GM19438 (cell line): ENCODE measurements around the gene ISLR.
"Not testable (repeated sequence)": the region's sequence is repeated elsewhere in the genome, so short reads cannot be mapped to it uniquely, and the experiment has no call there.

ENCODE experiments used
- ATAC-seq: cut with Tn5 transposase; IDR thresholded peaks from one replicate; pipeline ENCODE4 v1.9.1; 2021; ENCODE audit warnings: low read depth; ENCODE audit not compliant: unreplicated experiment

ISLR gene

DNA sequence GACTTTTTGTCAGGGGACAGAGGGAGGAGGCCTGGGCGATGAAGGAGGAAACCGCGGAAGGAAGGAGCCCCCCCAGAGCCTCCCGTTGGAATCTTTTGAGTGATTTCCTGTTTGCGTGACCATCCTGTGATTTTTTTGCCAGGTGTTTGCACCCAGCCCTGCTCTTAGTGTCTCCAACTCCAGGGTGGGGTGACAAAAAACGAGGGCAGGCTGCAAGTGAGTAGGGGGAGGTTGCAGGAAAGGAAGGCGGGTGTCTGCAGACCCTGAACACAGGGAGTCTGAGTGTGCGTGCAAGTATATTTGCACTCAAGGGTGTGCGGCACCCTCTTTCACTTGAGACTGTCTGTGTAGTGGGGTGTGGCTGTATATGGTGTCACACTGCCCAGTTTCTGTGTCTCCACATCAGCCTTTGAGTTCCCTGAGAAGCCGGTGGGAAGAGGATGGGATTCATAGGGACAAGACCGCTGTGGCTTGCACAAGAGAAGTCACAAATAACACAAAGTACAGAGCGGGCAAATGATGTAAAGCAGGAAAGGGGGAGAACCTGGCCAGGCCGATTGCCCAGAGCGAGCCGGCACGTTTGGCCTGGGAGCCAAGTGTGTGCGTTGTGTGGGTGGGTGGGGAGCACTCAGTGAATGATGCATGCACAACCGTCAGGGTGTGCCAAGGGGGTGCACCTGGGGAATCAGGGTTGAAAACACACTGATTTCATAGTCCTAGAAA lies 36.5 kb upstream of the ISLR start:
- no peak for ATAC-seq

- no peak for ATAC-seq
These were observed 36.0 kb upstream of the ISLR start for GRCh38 chr15:74137537-74137894.

GRCh38 chr15:74138642-74139041 lies 34.9 kb upstream of the ISLR start:
- ATAC-seq, result no peak

DNA sequence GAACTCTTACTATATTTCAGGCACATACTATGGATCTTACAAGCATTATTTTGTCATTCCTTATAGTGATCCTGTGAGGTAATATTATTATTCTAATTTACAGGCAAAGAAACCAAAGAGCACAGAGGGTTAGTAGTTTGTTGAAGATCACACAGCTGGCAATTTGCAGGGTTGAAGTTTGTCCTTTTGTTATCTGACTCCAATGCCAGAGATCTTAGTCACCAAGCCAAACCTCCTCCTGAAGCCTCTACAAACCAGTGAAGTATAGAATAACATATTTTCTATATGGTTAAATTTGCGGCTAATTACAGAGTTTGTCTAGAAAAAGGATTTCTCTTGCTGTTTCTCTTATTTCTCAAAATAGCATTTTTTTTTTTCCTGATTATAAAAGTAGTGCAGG lies 31.9 kb upstream of the ISLR start:
- ATAC-seq, result no peak

DNA sequence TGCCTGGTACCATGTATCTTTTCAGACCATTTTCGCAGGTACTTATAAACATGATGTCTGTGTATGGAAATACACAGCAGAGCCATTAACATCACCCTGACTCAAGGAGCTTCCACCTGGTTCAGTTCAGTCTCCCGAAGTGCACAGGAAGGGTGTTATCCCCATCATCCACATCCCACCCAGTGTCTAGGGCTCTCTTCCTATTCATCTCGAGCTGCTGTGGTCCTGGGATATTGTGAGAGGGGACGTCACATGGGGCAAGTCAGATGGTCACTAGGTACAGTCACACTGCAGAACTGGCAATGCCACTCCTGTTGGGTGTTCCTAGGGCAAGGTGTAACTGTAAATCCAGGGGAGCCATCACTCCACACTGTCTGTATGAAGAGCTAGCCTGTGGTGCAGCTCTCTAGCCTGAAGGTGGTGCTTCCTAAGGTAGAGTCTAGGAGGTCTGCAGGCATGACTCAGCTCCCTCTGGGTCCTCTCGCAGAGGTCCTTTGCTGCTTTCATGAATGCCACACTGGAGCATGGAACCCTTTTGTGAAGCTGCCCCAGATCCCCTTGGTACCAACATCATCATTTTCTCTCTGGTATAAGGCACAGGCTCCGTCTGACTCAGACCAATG lies 29.2 kb upstream of the ISLR start:
- no peak for ATAC-seq

DNA sequence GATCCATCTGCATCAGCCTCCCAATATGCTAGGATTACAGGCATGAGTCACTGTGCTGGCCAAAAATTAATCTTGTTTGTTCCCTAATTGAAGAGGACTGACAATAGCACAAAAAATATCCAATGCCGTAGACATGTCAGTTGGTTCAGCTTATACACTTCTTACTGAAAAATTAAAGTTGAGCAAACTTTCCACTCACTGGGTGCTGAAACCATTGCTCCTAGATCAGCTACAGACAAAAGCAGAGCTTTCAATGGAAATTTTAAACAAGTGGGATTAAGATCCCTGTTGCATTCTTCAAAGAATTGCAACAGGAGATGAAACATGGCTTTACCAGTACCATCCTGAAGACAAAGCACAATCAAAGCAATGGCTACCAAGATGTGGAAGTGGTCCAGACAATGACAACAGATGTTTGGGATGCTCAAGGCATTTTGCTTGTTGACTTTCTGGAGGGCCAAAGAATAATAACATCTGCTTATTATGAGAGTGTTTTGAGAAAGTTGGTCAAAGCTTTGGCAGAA lies 27.2 kb upstream of the ISLR start:
- no peak for ATAC-seq

DNA sequence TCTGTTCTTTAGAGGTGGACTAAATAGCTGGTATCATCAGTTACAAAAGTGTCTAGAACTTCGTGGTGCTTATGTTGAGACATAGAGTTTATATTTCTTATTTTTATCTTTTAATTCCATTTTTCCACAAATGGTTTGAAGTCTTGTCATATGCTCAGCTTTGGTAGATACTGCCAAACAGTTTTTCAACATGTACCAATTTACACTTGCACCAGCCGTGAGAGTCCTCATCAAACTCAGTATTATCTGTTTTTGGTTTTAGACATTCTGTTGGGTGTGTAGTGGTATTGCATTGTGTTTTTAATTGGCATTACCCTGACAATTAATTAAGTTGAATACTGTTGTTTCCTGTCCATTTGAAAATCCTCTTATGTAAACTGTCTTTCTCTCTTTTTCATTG lies 26.5 kb upstream of the ISLR start:
- ATAC-seq, result no peak

DNA sequence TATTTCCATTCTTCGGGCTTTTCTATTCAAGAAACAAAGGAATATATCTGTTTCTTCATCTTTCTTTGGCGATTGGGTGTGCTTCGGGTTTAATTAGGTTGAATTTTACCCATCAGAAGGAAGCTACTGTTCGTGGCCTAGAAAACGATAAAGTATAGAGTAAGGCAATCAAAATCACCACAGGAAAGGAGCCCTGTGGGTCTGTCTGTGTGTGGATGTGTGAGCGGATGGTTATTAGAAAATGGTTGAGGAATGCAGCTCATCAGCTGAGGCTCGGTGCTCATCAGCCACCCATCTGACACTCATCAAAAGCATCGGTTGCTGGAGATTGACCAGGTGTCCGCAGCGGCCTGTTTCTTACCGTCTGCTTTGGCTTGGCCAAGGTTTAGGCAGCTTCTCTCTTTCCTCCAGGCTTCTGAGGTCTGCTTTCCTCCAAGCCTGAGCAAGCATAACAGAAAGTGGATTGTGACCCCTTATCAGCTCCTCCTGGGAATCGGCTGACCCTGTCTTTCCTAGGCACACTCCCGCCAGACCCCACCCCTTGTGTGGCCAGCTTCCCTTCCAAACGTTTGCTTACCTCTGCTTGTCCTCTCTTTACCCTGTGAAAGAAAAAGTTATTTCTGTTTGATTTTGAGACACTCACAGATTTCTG lies 17.6 kb upstream of the ISLR start:
- no peak for ATAC-seq

- no peak for ATAC-seq
These were observed 16.7 kb upstream of the ISLR start for GRCh38 chr15:74156678-74157411.

- ATAC-seq, result no peak
These were observed 15.4 kb upstream of the ISLR start for GRCh38 chr15:74157868-74158827.

DNA sequence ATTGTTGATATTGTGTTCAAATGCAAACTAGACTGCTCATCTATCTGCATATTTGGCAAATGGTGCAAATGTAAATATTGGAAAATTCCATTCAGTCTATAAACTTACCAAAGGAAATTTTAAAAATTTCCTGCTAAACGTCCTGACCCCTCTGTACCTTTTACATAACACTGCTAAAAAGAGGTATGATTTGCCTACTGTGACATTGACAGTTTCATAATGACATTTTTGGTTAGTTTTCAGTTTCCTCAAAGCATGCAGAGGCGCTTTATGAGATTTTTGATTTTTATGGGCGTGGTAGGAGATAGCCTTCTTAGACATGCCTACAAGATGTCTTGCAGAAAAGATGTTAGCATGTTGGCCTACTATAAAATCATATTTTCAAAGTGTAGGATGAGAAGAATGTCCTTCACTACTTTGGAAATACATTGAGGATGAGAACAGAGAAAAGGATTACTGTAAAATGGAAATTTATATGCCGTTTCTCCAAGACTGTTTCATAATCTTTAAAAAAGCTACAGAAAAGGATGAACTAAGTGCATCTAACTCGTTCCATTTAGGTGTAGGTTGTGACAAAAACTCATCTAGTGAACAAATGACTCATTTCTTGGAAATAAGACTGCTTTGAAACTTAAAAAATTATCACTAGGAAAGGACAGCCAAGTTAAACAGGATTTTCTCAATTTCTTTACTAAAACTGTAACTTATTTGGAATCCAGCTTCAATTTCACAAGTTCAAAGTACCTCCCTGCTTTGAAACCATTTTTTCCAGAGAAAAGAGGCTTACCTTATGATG lies 14.5 kb upstream of the ISLR start:
- peak; percentile 56 for ATAC-seq

DNA sequence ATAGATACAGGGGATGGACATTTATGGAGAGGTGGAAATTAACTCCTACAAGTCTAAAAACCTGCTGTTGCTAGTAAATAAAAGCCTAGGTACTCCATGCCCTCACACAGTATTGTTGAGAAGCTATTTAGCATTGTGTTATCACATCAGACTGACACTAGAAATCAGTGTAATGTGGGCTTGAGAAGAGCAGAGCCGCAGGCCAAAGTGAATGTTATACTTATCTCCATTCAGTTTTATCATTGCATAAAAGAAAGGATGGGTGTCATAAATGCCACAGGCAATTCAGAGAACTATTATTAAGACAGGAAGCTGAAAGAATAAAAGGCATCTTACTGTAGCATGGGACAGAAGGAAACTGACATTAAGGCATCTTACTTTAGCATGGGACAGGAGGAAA lies 13.7 kb upstream of the ISLR start:
- no peak for ATAC-seq

DNA sequence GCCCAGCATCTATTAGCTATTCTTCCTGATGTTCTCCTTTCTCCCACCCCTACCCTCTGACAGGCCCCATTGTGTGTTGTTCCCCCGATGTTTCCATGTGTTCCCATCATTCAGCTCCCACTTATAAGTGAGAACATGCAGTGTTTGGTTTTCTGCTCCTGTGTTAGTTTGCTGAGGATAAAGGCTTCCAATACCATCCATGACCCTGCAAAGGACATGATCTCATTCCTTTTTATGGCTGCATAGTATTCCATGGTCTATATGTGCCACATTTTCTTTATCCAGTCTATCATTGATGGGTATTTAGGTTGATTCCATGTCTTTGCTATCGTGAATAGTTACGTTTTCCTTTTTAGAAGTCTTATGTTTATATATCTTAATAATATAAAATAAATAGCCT lies 13.1 kb upstream of the ISLR start:
- not testable (repeated sequence) for ATAC-seq

DNA sequence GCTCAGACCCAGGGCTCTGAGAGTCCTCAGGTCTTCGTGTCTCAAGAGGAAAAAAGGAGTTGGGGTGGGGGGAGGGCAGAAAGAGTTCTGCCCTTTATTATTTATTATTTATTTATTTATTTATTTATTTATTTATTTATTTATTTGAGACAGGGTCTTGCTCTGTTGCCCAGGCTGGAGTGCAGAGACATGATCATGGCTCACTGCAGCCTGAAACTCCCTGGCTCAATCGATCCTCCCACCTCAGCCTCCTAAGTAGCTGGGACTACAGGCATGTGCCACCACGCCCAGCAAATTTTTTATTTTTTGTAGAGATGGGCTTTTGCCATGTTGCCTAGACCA lies 11.3 kb upstream of the ISLR start:
- not testable (repeated sequence) for ATAC-seq

DNA sequence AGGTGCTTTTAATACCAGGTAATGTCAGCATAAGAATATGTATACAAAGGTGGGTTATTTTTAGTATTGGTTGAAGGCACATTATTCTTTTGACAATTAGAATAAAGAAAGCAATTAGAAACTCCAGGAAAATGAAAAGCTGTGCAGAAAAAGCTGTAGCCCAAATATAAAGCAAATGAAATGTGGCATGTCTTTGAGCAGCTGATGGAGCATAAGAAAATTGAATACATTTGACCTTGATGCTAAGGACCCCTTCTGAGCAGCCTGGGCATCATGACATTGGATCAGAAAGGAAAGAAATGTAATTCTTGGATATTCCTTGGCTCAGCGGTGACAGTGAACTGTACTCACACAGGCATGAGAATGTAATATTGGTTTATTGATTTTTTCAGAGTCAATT lies 8.0 kb upstream of the ISLR start:
- ATAC-seq, result no peak

- ATAC-seq, result no peak
These were observed 5.6 kb upstream of the ISLR start for GRCh38 chr15:74167891-74168331.

GRCh38 chr15:74168711-74169126 lies 4.8 kb upstream of the ISLR start:
- ATAC-seq, result no peak

DNA sequence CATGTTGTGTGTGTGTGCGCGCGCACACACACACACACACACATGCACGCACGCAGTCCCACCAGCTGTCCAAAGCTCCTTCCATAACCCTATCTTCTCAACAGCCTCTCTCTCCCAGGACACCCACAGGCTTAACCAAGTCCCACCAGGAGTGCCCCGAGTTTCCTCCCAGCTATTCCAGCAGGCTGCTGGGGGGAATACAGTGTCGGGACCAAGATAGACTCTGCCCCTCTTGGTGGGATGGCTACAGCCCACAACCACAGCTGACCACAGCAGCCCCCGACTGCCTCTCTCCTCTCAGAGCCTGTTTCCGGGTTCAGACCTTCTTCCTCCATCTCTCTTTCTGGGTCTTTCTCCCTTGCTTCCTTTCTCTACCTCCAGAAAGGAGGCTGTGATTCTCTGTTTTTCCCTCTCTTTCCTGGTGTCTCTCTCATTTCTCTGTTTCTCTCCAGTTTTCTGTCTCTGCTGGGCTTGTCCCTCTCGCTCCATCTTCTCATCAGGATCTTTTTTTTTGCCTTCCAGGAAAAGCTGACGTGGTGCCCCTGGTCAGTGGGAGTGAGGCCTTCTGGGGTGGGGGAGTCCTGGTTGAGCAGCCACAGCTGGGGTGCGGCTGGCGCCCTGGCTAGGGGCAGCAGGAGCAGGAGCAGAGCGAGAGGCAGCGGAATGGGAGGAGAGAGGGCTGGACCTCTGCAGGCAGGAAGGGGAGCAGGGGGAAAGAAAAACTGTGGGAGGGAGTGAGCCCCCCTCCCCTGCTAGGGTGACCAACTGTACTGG lies 3.3 kb upstream of the ISLR start:
- ATAC-seq, result no peak
